ENCODE measurements around the gene ARRDC2. TPM values are rescaled to one million over a fixed set of nuclear protein-coding genes. Genes with fewer than 3 reads are reported as not detected.

The ARRDC2 gene
- total RNA-seq, 1 donor from 2014 or later = 2.6 TPM

DNA sequence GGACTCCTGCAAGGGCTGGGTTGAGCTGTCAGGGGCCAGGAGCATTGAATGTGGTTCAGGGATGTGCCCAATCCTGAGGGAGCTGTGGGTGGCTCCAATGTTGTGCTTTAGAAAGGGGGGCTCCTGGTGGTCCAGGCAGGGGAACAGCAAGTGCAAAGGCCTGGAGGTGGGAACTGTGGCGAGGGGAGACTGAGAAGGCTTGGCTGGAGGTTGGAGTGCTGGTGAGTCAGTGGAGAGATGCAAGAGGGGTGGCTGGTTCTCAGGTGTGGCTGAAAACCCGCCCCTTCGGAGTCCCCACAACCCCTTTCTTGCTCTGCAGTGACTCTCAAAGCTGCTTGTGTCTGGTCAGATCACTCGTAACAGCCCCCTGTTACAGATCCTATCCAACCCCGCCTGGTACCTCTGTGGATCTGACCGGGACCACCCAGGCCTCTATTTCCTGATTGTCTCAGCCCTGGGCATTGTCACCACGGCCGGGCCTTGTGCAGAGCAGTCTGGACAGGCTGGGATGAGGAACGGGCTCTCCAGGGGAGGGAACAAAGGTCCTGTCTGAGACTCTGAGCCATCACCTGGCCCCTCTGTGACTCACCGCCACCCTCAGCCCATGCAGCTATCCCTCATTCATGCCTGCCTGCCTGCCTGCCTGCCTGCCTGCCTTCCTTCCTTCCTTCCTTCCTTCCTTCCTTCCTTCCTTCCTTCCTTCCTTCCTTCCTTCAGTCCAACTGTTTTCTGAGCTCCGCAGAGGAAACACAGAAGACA, 42.4 kb upstream of the ARRDC2 start:
- Histone ChIP-seq H3K27me3 (ENCODE audit: insufficient read depth, low read length) (peaks cover 25% of the 10 kb centered on the region), H4K20me1 (ENCODE audit: insufficient read depth, low read length) (peaks cover 3% of the 10 kb centered on the region), H3K9ac (ENCODE audit: low read length) (no peak overlapping the region), H3K4me3 (ENCODE audit: insufficient read depth, low read depth, low read length) (no peak overlapping the region), H2AFZ (ENCODE audit: low read depth, low read length) (no peak overlapping the region), H3K27ac (ENCODE audit: low read depth, low read length) (no peak overlapping the region), H3K36me3 (ENCODE audit: insufficient read depth, low read length) (no peaks in the 10 kb centered on the region), H3K79me2 (ENCODE audit: insufficient read depth, low read length) (no peaks in the 10 kb centered on the region), H3K4me1 (ENCODE audit: insufficient read depth, low read length) (no peaks in the 10 kb centered on the region), H3K9me3 (ENCODE audit: insufficient read depth, low read depth, low read length) (no peaks in the 10 kb centered on the region), H3K4me2 (ENCODE audit: low read length) (no peak overlapping the region)
- H3K27ac Mint-ChIP-seq (ENCODE audit: unreplicated experiment) = no peak overlapping the region
- TF ChIP-seq, protein P1, sequence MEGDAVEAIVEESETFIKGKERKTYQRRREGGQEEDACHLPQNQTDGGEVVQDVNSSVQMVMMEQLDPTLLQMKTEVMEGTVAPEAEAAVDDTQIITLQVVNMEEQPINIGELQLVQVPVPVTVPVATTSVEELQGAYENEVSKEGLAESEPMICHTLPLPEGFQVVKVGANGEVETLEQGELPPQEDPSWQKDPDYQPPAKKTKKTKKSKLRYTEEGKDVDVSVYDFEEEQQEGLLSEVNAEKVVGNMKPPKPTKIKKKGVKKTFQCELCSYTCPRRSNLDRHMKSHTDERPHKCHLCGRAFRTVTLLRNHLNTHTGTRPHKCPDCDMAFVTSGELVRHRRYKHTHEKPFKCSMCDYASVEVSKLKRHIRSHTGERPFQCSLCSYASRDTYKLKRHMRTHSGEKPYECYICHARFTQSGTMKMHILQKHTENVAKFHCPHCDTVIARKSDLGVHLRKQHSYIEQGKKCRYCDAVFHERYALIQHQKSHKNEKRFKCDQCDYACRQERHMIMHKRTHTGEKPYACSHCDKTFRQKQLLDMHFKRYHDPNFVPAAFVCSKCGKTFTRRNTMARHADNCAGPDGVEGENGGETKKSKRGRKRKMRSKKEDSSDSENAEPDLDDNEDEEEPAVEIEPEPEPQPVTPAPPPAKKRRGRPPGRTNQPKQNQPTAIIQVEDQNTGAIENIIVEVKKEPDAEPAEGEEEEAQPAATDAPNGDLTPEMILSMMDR (IDR thresholded peaks at IDR 0.05; ENCODE audit: insufficient read depth, low read depth, low read length) = no peak
- no peak for TF ChIP-seq EZH2 (IDR thresholded peaks at IDR 0.05; ENCODE audit: insufficient read depth, low read length)
- peaks cover 43% of the 10 kb centered on the region for H3K27me3 Mint-ChIP-seq (ENCODE audit: low read depth, unreplicated experiment)
- no peak for DNase-seq (ENCODE audit: low read depth)
- FAIRE-seq = no peak
- H3K4me1 Mint-ChIP-seq (ENCODE audit: low read depth, unreplicated experiment) = no peaks in the 10 kb centered on the region
- no peaks in the 10 kb centered on the region for H3K9me3 Mint-ChIP-seq (ENCODE audit: unreplicated experiment)
- H3K4me3 Mint-ChIP-seq (ENCODE audit: unreplicated experiment) = peak overlapping the region; percentile 45
- no peaks in the 10 kb centered on the region for H3K36me3 Mint-ChIP-seq (ENCODE audit: low read depth, unreplicated experiment)

DNA sequence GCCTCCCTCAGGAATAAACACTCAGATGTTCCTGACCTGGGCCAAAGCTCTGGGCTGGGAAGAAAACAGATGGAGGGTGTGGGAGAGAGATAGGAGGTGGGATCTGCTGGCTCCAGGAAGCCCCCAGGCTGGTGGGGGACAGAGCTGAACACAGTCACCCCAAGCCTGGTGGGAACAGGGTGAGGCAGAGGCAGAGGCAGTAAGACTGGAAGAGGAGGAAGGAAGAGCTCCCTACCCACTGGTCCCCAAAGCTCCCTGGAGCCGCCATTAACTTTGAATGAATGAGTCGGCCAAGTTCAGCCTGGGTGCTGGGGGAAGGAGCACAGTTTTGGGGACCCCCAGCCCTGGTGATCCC, 41.9 kb upstream of the ARRDC2 start:
- H2AFZ ChIP-seq (ENCODE audit: low read depth, low read length) = no peak overlapping the region
- peaks cover 41% of the 10 kb centered on the region for H3K27me3 Mint-ChIP-seq (ENCODE audit: low read depth, unreplicated experiment)
- no peaks in the 10 kb centered on the region for H3K9me3 Mint-ChIP-seq (ENCODE audit: unreplicated experiment)

More for the DNA sequence above, 41.9 kb upstream of the ARRDC2 start:
- no peak overlapping the region for H3K9ac ChIP-seq (ENCODE audit: low read length)
- Mint-ChIP-seq H3K4me1 (ENCODE audit: low read depth, unreplicated experiment) (no peaks in the 10 kb centered on the region), H3K4me3 (ENCODE audit: unreplicated experiment) (peak overlapping the region; percentile 72), H3K27ac (ENCODE audit: unreplicated experiment) (no peak overlapping the region), H3K36me3 (ENCODE audit: low read depth, unreplicated experiment) (no peaks in the 10 kb centered on the region)
- H3K4me1 ChIP-seq (ENCODE audit: insufficient read depth, low read length) = no peaks in the 10 kb centered on the region
- peaks cover 3% of the 10 kb centered on the region for H4K20me1 ChIP-seq (ENCODE audit: insufficient read depth, low read length)
- no peaks in the 10 kb centered on the region for H3K79me2 ChIP-seq (ENCODE audit: insufficient read depth, low read length)
- no peak overlapping the region for H3K4me3 ChIP-seq (ENCODE audit: insufficient read depth, low read depth, low read length)
- no peak overlapping the region for H3K27ac ChIP-seq (ENCODE audit: low read depth, low read length)
- H3K27me3 ChIP-seq (ENCODE audit: insufficient read depth, low read length) = peaks cover 25% of the 10 kb centered on the region
- no peak for TF ChIP-seq EZH2 (IDR thresholded peaks at IDR 0.05; ENCODE audit: insufficient read depth, low read length)
- TF ChIP-seq, protein P1 (IDR thresholded peaks at IDR 0.05; ENCODE audit: insufficient read depth, low read depth, low read length) = no peak
- DNase-seq (ENCODE audit: low read depth) (no peak), FAIRE-seq (no peak)
- H3K4me2 ChIP-seq (ENCODE audit: low read length) = no peak overlapping the region
- no peaks in the 10 kb centered on the region for H3K9me3 ChIP-seq (ENCODE audit: insufficient read depth, low read depth, low read length)
- no peaks in the 10 kb centered on the region for H3K36me3 ChIP-seq (ENCODE audit: insufficient read depth, low read length)

Data from astrocyte (in vitro differentiated cells and primary cell).